HS-27A (cell line): ENCODE results near the gene KCNC4.

Source experiments
- DNase-seq: peaks from one replicate; pipeline ENCODE4 v3.0.0-alpha.2; 2012; ENCODE audit warnings: low read depth, missing footprints

Gene KCNC4

DNA sequence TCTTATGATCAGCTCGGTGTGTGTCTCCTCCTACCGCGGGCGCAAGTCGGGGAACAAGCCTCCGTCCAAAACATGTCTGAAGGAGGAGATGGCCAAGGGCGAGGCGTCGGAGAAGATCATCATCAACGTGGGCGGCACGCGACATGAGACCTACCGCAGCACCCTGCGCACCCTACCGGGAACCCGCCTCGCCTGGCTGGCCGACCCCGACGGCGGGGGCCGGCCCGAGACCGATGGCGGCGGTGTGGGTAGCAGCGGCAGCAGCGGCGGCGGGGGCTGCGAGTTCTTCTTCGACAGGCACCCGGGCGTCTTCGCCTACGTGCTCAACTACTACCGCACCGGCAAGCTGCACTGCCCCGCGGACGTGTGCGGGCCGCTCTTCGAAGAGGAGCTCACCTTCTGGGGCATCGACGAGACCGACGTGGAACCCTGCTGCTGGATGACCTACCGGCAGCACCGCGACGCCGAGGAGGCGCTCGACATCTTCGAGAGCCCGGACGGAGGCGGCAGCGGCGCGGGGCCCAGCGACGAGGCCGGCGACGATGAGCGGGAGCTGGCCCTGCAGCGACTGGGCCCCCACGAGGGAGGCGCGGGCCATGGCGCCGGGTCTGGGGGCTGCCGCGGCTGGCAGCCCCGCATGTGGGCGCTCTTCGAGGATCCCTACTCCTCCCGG, 1.5 kb downstream of the KCNC4 start:
- DNase-seq, result no peak

- DNase-seq, result no peak
Measured at GRCh38 chr1:110212169-110213142, 2.3 kb downstream of the KCNC4 start.

DNA sequence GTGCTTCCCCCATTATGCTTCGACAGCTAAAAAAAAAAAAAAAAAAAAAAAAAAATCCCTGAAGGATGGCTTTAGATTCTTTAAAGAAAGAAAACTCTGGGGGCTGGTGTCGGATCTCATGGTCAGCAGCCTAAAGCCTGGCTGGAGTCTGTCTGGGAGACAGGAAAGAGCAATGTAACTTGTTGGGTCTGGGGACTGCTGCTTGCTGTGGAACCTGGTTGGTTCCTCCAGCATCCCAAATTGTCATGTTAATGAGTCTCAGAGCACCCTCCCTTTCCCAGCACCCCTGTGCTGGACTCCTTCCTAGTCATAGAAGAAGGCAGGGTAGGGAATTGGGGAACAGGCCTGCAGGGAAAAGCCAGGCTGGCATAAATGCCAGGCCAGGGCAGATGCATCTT, 3.0 kb downstream of the KCNC4 start:
- no peak for DNase-seq

DNA sequence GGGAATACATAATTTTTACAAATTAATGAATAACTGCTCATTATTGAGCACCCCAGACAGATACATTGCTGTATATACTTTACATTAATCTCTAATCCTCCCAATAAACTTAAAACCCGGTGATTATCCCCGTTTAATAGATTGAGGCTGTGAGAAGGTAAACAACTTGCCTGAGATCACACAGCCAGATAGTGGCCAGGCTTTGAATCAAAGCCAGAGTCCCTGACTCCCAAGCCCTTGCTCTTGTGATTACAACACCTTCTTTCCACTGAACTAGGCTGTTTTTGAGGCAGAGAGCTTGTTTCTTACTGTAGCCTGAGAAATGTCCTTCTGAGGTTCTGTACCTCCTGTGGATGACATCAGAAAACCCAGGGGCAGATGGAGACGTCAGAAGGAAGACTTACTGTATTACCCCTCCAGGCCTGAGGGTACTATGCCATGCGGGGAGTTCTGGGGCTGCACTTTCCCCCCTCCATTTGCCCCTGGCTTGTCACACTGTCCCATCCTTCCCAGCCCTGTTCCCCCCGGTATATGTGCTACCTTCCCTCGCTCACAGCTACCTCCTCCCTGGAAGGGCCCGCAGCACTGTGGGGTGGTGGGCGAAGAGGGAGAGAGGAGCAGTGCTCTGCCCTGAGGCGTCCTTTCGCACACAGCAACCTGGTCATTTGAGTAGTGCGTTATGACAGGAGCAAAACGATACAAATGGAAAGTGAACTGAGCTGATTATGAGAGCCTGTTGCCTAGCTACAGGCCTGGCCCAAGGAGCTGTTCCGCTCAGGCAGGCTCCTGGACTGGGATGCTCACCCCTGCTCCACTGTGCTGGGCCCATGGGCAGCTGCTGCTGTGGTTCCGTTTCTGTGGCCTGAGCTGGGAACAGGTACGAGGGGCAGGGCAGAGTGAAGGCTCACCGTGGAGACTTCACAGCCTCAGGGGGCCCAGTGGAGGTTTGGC, 4.6 kb downstream of the KCNC4 start:
- DNase-seq, result no peak

GRCh38 chr1:110215621-110216515, 5.8 kb downstream of the KCNC4 start:
- DNase-seq, result no peak

GRCh38 chr1:110216844-110217444, 6.8 kb downstream of the KCNC4 start:
- DNase-seq, result no peak

DNA sequence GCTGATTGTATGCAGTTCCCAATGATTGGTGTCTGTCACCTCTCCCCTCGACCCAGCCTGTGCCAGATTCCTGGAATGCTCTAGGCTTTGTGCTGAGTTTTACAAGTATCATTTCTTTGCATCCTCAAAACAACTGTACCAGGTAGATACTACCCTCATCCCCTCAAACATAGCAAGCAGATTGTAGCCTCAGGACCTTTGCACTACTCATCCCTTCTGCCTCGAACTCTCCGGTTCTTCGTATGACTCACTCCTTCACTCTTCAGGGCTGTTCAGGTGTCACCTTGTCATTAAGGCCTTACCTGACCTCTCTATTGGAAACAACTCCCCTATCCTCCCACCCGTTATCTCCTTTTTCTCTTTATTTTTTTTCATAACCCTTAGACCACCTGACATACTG, 8.0 kb downstream of the KCNC4 start:
- no peak for DNase-seq

DNA sequence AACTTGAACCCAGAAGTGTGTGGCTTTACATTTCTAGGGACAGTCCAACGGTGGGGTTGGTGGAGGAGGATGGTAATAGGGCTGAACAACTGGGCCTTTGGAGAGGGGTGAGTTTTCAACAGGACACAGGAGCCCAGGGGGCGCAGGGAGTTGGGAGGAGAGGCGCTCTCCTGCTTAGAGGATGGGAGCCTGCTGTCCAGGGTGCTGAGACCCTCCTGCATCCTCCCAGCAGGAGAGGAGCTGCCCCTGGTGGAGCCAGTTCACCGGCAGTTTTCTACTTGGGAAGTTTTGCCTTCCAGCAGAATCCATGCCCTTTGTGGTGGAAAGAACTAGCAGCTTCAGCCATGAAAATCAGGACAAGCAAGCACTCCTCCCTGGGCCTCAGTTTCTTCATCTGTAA, 8.6 kb downstream of the KCNC4 start:
- no peak for DNase-seq

- no peak for DNase-seq
Measured at GRCh38 chr1:110220324-110220723, 10.2 kb downstream of the KCNC4 start.

GRCh38 chr1:110221119-110221518, 11.0 kb downstream of the KCNC4 start:
- no peak for DNase-seq

DNA sequence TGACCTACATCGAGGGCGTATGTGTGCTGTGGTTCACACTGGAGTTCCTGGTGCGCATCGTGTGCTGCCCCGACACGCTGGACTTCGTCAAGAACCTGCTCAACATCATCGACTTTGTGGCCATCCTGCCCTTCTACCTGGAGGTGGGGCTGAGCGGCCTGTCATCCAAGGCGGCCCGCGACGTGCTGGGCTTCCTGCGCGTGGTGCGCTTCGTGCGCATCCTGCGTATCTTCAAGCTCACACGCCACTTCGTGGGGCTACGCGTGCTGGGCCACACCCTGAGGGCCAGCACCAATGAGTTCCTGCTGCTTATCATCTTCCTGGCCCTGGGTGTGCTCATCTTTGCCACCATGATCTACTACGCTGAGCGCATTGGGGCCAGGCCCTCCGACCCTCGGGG, 13.0 kb downstream of the KCNC4 start:
- no peak for DNase-seq

- DNase-seq, result no peak
Measured at GRCh38 chr1:110223581-110223980, 13.5 kb downstream of the KCNC4 start.

DNA sequence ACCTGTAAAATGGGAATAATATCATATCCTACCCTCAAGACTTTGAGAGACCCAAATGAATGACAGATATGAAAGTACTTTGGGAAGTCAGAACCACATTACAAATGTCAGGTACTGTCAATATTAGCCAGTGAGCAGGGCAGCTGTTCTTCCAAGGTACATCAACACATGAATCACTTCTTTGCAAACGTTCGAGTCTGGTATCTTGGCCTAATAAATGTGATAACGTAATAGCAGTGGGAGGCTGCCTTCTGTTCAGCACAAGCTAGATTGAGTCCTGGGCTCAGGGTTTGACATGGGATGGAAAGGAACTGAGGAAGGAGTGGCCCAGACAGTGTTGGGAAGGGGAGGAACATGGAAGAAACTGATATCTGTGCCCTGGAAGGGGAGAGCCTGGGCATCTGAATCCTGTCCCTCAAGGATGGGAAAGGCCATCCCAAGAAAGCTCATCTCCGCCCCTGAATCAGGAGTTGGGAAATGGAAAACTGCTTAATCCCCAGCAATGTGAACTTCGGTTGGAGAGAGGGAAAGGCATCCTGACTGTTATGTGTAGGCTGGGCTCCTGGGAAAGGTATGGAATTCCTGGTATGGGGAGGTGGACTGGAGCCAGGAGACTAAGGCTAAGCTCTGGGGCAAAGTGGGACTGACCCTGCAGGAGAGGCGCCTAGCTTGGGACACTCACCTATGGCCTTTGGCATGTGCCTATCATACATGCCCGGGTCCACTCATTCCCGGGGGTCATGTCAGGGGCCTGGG, 14.3 kb downstream of the KCNC4 start:
- no peak for DNase-seq

GRCh38 chr1:110225212-110225611, 15.1 kb downstream of the KCNC4 start:
- no peak for DNase-seq

- no peak for DNase-seq
Measured at GRCh38 chr1:110225756-110226404, 15.8 kb downstream of the KCNC4 start.

- DNase-seq, result no peak
Measured at GRCh38 chr1:110227774-110228173, 17.7 kb downstream of the KCNC4 start.

- no peak for DNase-seq
Measured at GRCh38 chr1:110228381-110228780, 18.3 kb downstream of the KCNC4 start.

- no peak for DNase-seq
Measured at GRCh38 chr1:110228869-110229268, 18.8 kb downstream of the KCNC4 start.

GRCh38 chr1:110229348-110230001, 19.4 kb downstream of the KCNC4 start:
- no peak for DNase-seq
